GM12873 (cell line): ENCODE results near the gene SIM2.

Experiments used
- CTCF ChIP-seq: IDR thresholded peaks from 2 replicates; pipeline ENCODE4 v1.5.1; 2012; ENCODE audit warnings: low read depth, mild to moderate bottlenecking, moderate library complexity, low read length, control low read depth; ENCODE audit not compliant: insufficient read depth; ENCODE audit errors: missing control alignments

SIM2 gene

GRCh38 chr21:36713746-36714145, 14.8 kb downstream of the SIM2 start:
- TF ChIP-seq CTCF = no peak

GRCh38 chr21:36716387-36716786, 17.5 kb downstream of the SIM2 start:
- TF ChIP-seq CTCF = no peak

- no peak for TF ChIP-seq CTCF
Observed at GRCh38 chr21:36716836-36717235, 17.9 kb downstream of the SIM2 start.

GRCh38 chr21:36717976-36718375, 19.1 kb downstream of the SIM2 start:
- no peak for TF ChIP-seq CTCF

GRCh38 chr21:36718951-36719501, 20.1 kb downstream of the SIM2 start:
- no peak for TF ChIP-seq CTCF

- TF ChIP-seq CTCF = no peak
Observed at GRCh38 chr21:36719614-36720013, 20.7 kb downstream of the SIM2 start.

GRCh38 chr21:36721817-36722216, 22.9 kb downstream of the SIM2 start:
- TF ChIP-seq CTCF = no peak
